Loucy (cell line): ENCODE measurements around the gene ORC2.
A peak's percentile ranks its signal among the peaks of the same experiment; 100 is the strongest.

Experiments used
- EZH2phosphoT487 ChIP-seq: fragments of 200-600 bp; IDR thresholded peaks from 2 replicates; pipeline ENCODE4 v1.6.1; 2018; ENCODE audit warnings: antibody characterized with exemption, mild to moderate bottlenecking, moderate library complexity, borderline replicate concordance
- TF ChIP-seq, protein P1 (sequence below): fragments of 200-600 bp; sonication (generic); conservative IDR thresholded peaks from 2 replicates; pipeline ENCODE4 v1.5.1; 2014; ENCODE audit warnings: mild to moderate bottlenecking, antibody characterized with exemption, low read length

- TF ChIP-seq EZH2phosphoT487, result no peak
- TF ChIP-seq, protein P1, sequence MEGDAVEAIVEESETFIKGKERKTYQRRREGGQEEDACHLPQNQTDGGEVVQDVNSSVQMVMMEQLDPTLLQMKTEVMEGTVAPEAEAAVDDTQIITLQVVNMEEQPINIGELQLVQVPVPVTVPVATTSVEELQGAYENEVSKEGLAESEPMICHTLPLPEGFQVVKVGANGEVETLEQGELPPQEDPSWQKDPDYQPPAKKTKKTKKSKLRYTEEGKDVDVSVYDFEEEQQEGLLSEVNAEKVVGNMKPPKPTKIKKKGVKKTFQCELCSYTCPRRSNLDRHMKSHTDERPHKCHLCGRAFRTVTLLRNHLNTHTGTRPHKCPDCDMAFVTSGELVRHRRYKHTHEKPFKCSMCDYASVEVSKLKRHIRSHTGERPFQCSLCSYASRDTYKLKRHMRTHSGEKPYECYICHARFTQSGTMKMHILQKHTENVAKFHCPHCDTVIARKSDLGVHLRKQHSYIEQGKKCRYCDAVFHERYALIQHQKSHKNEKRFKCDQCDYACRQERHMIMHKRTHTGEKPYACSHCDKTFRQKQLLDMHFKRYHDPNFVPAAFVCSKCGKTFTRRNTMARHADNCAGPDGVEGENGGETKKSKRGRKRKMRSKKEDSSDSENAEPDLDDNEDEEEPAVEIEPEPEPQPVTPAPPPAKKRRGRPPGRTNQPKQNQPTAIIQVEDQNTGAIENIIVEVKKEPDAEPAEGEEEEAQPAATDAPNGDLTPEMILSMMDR, result peak; percentile 36; the same call in 1 of the 2 replicates
These were observed 5.3 kb upstream of the ORC2 start for GRCh38 chr2:200968735-200969134.
